Measurements from ENCODE around the gene ATP1B2.

DNA sequence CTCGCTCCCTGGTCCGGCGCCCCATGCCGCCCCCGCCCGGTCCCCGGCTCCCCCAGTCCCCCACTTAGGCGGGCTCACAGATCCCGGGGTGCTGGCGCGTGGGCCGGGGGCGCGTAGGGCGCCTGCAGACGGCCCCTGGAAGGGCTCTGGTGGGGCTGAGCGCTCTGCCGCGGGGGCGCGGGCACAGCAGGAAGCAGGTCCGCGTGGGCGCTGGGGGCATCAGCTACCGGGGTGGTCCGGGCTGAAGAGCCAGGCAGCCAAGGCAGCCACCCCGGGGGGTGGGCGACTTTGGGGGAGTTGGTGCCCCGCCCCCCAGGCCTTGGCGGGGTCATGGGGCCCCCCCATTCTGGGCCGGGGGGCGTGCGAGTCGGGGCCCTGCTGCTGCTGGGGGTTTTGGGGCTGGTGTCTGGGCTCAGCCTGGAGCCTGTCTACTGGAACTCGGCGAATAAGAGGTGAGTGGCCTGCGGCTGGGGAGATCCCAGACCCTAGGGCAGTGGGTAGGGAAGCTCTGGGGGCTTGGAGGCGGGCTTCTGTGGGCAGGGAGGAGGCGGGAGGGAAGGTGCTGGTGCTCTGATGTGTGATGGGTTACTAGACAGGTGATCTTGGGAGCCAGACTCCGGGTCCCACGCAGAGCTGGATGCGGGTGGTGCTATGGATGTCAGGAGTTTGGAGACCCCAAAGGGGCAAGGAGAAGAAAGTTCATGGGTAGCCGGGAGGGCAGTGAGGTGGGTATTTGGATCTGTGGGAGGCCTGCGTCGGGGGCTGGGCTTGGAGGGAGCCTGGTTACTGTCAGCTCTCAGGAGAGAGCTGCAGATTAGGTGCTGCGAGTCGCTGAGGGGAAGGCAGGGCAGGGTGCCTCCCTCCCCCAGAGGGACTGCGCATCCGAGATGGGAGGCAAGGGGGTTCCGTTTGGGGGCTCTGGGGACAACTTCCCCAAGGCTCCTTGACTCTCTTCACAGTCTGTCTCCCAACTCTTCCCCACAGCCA is 54.8 kb downstream of the ATP1B2 start:
- TF ChIP-seq CTCF (IDR thresholded peaks at IDR 0.05; ENCODE audit: low read length) (no peak), EZH2 (optimal IDR thresholded peaks at IDR 0.05; ENCODE audit: low read depth, low read length) (no peak), EZH2phosphoT487 (IDR thresholded peaks at IDR 0.05; ENCODE audit: low read length) (no peak)
